OCI-LY7 (cell line): ENCODE data around the gene SFT2D3.

ENCODE experiments used
- CTCF ChIP-seq: fragments of 200-600 bp; sonication (generic); conservative IDR thresholded peaks from 2 replicates; pipeline ENCODE4 v1.5.1; 2014; ENCODE audit warnings: mild to moderate bottlenecking, antibody characterized with exemption, low read length, moderate library complexity, mixed read lengths
- EZH2phosphoT487 ChIP-seq: fragments of 200-600 bp; sonication (generic); IDR thresholded peaks from 2 replicates; pipeline ENCODE4 v1.6.1; 2018; ENCODE audit warnings: low read depth, borderline replicate concordance, mild to moderate bottlenecking, mixed run types, antibody characterized with exemption, low read length, moderate library complexity, mixed read lengths

DNA sequence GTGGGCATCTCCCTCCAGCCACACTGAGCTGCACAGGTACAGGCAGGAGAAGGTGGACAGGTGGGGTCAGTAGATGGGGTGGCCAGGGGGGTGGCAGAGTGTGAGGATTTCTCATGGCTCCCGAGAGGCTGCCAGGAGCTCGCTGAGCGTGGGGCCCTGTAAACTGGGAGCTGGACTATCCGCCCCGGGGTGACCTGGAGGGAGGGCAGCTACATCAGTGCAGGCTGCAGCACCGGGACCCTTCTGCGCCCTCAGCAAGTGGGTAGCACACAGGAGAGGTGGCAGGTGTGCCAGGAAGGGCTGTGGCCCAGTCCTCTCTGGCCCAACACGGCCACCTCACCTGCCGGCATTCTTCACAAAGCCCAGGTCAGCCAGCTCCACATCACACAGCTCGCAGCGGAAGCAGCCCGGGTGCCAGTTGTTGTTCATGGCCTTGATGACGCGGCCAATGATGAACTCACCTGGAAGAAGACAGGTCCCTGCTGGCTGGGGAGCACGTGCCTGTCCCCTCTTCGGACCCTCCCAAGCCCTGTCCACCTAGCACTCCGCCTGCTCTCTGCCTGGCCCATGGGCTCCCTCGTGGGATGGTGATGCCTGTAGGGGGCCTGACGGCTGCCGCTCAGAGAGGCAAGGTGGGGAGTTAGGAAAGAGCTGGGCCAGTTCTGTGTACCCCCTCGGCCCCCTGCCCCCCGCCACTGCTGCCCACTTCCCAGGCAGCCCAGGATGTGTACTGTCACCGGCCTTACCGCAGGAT, 47.0 kb upstream of the SFT2D3 start:
- TF ChIP-seq CTCF (no peak), EZH2phosphoT487 (no peak)
